ENCODE data around the gene RAB13.

- TF ChIP-seq EZH2 (IDR thresholded peaks at IDR 0.05; ENCODE audit: borderline replicate concordance, low read depth, low read length, severe bottlenecking) (no peak), CTCF (IDR thresholded peaks at IDR 0.05; ENCODE audit: borderline replicate concordance, extremely low read depth, low read length, poor library complexity, severe bottlenecking) (no peak)
Observed at GRCh38 chr1:153968972-153969371, 17.2 kb downstream of the RAB13 start.

Data from DND-41 (cell line).